Retinal pigment epithelial cell (primary cell): Measurements from ENCODE around the gene RHOT2.
"Not testable (repeated sequence)": the region's sequence is repeated elsewhere in the genome, so short reads cannot be mapped to it uniquely, and the experiment has no call there.

Experiments used
- DNase-seq: peaks from one replicate; pipeline ENCODE4 v3.0.0-alpha.2; 2010; ENCODE audit warnings: low read depth
- H3K4me3 ChIP-seq: 2 replicates; pipeline ENCODE4 v1.5.1; 2011; ENCODE audit warnings: mild to moderate bottlenecking, low read length, control low read depth, moderate library complexity
- TF ChIP-seq, protein P1 (sequence below): conservative IDR thresholded peaks from 2 replicates; pipeline ENCODE4 v1.5.1; 2011; ENCODE audit warnings: low read depth, low read length, control low read depth, inconsistent platforms

The RHOT2 gene

GRCh38 chr16:684961-685696 lies 17.2 kb downstream of the RHOT2 start:
- TF ChIP-seq, protein P1, sequence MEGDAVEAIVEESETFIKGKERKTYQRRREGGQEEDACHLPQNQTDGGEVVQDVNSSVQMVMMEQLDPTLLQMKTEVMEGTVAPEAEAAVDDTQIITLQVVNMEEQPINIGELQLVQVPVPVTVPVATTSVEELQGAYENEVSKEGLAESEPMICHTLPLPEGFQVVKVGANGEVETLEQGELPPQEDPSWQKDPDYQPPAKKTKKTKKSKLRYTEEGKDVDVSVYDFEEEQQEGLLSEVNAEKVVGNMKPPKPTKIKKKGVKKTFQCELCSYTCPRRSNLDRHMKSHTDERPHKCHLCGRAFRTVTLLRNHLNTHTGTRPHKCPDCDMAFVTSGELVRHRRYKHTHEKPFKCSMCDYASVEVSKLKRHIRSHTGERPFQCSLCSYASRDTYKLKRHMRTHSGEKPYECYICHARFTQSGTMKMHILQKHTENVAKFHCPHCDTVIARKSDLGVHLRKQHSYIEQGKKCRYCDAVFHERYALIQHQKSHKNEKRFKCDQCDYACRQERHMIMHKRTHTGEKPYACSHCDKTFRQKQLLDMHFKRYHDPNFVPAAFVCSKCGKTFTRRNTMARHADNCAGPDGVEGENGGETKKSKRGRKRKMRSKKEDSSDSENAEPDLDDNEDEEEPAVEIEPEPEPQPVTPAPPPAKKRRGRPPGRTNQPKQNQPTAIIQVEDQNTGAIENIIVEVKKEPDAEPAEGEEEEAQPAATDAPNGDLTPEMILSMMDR = no peak
- no peak for DNase-seq
- H3K4me3 ChIP-seq = no peak overlapping the region

GRCh38 chr16:685967-686366 lies 18.0 kb downstream of the RHOT2 start:
- TF ChIP-seq, protein P1 = peak; percentile 61
- no peak for DNase-seq
- H3K4me3 ChIP-seq = no peak overlapping the region

DNA sequence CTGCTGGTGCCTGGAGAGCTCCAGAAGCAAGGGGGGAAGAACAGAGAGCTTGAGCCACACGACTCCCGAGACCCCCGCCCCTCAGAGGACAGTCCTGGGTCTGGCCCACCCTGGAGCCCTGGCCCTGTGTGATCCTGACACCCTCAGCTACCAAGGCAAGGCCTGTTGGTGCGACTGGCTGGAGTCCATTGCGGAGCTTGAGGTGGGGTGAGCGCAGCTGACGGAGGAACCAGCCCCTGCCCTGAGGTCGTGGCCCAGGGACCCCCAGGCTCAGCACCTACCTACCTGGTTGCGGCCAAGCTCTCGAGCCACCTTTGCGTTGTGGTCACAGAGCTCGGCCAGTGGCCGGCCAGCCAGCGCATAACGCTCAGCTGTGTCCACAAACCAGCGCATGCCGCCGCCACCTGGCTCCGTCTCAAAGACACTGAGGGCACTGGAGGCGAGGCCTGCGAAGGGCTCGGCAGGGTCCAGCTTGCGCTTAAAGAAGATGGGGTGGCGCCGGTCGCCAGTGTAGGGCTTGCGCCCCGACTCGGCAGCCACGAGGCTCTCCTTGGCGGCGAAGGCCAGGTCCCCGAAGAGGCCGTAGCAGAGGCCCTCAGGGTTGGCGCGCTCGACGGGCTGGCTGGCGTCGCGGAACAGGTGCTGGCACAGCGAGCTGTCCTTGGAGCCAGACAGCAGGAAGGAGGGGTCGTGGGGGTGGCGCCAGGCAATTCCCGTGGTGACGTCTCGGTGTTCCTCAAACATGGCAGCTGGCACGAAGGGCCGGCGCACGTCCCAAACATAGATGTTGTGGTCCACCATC lies 18.7 kb downstream of the RHOT2 start:
- TF ChIP-seq, protein P1 = no peak
- no peak for DNase-seq
- H3K4me3 ChIP-seq = no peak overlapping the region

DNA sequence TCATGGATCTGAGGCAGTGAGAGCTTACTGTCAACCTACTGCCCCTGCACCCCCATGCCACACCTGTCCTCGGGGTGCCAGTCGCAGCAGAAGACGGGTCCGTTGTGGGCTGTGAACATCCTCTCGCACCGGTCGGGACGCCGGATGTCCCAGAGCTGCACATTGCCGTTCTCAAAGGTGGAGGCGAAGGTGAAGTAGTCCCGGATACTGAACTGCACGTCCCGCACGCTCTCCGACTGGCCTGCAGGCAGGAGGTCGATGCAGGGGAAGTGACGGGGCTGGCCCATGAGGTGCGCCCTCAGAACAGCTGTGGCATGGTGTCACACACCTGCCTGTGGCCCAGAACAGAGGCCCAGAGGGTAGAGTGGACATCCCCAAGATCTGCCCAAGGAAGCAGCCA lies 19.6 kb downstream of the RHOT2 start:
- H3K4me3 ChIP-seq = no peak overlapping the region
- TF ChIP-seq, protein P1 = no peak
- DNase-seq = no peak

DNA sequence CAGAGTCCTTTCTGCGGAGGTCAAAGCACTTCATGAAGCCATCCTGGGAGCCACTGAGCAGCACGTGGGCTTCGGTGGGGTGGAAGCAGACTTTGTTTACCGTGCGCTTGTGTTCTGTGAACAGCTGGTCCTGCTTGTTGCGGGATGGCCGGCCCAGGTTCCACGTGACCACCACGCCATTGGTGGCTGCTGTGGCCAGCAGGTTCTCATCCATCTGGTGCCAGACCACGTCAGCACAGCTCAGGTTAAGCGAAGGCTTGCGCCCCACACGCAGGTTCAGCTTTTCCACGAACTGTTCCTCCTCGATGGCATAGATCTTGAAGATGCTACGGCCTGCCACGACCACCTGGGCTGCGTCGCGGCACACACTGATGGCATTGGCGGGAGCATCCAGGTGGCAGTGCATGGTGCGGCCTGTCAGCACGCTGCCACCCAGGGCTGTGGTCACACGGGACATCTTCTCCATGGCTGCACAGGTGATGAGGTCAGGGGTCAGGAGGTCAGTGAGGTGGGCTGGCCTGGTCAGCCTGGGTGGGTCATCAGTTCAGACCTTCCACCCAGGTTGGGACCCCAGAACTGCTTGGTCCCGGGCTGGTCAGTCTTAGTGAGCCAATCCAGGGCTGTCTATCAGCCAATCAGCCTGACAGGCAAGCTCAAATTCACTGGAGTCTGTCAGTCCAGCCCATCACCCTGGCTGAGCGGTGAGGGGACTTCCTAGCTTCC lies 21.4 kb downstream of the RHOT2 start:
- peak overlapping the region; percentile 78 for H3K4me3 ChIP-seq
- TF ChIP-seq, protein P1 = no peak
- no peak for DNase-seq

- not testable (repeated sequence) for DNase-seq
These were observed 23.3 kb downstream of the RHOT2 start for GRCh38 chr16:691242-691641.

GRCh38 chr16:692356-693108 lies 24.6 kb downstream of the RHOT2 start:
- H3K4me3 ChIP-seq = no peak overlapping the region
- TF ChIP-seq, protein P1 = no peak
- no peak for DNase-seq

More at GRCh38 chr16:691242-691641, 23.3 kb downstream of the RHOT2 start:
- H3K4me3 ChIP-seq = not testable (repeated sequence)
